ENCODE data around the gene IL19. TPM values are rescaled to one million over a fixed set of nuclear protein-coding genes. Genes with fewer than 3 reads are reported as not detected.

The IL19 gene
- total RNA-seq, 3 donors from 2014 or later = 0.19 TPM; not detected in 2

- no peaks in the 10 kb centered on the region for H3K36me3 Mint-ChIP-seq (ENCODE audit: insufficient read depth)
These were observed 25.5 kb downstream of the IL19 start for GRCh38 chr1:206796116-206796515.

GRCh38 chr1:206796981-206797402 lies 26.4 kb downstream of the IL19 start:
- Mint-ChIP-seq H3K27me3 (ENCODE audit: low read depth) (no peaks in the 10 kb centered on the region), H3K4me3 (no peak overlapping the region), H3K4me1 (ENCODE audit: low read depth) (peaks cover 64% of the 10 kb centered on the region), H3K36me3 (ENCODE audit: insufficient read depth) (no peaks in the 10 kb centered on the region), H3K9me3 (peaks cover 5% of the 10 kb centered on the region)
- DNase-seq (no peak), ATAC-seq (no peak)

More at GRCh38 chr1:206796116-206796515, 25.5 kb downstream of the IL19 start:
- H3K4me3 Mint-ChIP-seq = no peak overlapping the region
- DNase-seq (no peak), ATAC-seq (no peak)
- H3K4me1 Mint-ChIP-seq (ENCODE audit: low read depth) = peaks cover 62% of the 10 kb centered on the region
- no peaks in the 10 kb centered on the region for H3K27me3 Mint-ChIP-seq (ENCODE audit: low read depth)
- H3K9me3 Mint-ChIP-seq = no peaks in the 10 kb centered on the region

GRCh38 chr1:206797534-206798383 lies 27.2 kb downstream of the IL19 start:
- Mint-ChIP-seq H3K36me3 (ENCODE audit: insufficient read depth) (no peaks in the 10 kb centered on the region), H3K4me3 (no peak overlapping the region), H3K4me1 (ENCODE audit: low read depth) (peaks cover 64% of the 10 kb centered on the region), H3K9me3 (peaks cover 5% of the 10 kb centered on the region), H3K27me3 (ENCODE audit: low read depth) (no peaks in the 10 kb centered on the region)
- no peak for DNase-seq
- ATAC-seq = no peak

GRCh38 chr1:206798384-206798996 lies 27.9 kb downstream of the IL19 start:
- Mint-ChIP-seq H3K4me3 (no peak overlapping the region), H3K4me1 (ENCODE audit: low read depth) (peaks cover 71% of the 10 kb centered on the region), H3K27me3 (ENCODE audit: low read depth) (no peaks in the 10 kb centered on the region), H3K36me3 (ENCODE audit: insufficient read depth) (no peaks in the 10 kb centered on the region), H3K9me3 (peaks cover 5% of the 10 kb centered on the region)
- peak in 1 of 2 donors; percentile 3 for ATAC-seq
- no peak for DNase-seq

- Mint-ChIP-seq H3K36me3 (ENCODE audit: insufficient read depth) (no peaks in the 10 kb centered on the region), H3K9me3 (peaks cover 5% of the 10 kb centered on the region), H3K4me1 (ENCODE audit: low read depth) (peaks cover 72% of the 10 kb centered on the region), H3K27me3 (ENCODE audit: low read depth) (no peaks in the 10 kb centered on the region), H3K4me3 (no peak overlapping the region)
- no peak for DNase-seq
- ATAC-seq = no peak
These were observed 28.7 kb downstream of the IL19 start for GRCh38 chr1:206799311-206799710.

- H3K4me3 Mint-ChIP-seq = no peak overlapping the region
- DNase-seq (no peak), ATAC-seq (no peak)
- no peaks in the 10 kb centered on the region for H3K36me3 Mint-ChIP-seq (ENCODE audit: insufficient read depth)
- peaks cover 5% of the 10 kb centered on the region for H3K9me3 Mint-ChIP-seq
- H3K4me1 Mint-ChIP-seq (ENCODE audit: low read depth) = peaks cover 72% of the 10 kb centered on the region
- no peaks in the 10 kb centered on the region for H3K27me3 Mint-ChIP-seq (ENCODE audit: low read depth)
These were observed 29.8 kb downstream of the IL19 start for GRCh38 chr1:206800411-206800810.

- peaks cover 72% of the 10 kb centered on the region for H3K4me1 Mint-ChIP-seq (ENCODE audit: low read depth)
- ATAC-seq (no peak), DNase-seq (no peak)
- H3K36me3 Mint-ChIP-seq (ENCODE audit: insufficient read depth) = no peaks in the 10 kb centered on the region
- peaks cover 5% of the 10 kb centered on the region for H3K9me3 Mint-ChIP-seq
- no peaks in the 10 kb centered on the region for H3K27me3 Mint-ChIP-seq (ENCODE audit: low read depth)
- no peak overlapping the region for H3K4me3 Mint-ChIP-seq
These were observed 30.3 kb downstream of the IL19 start for GRCh38 chr1:206800891-206801290.

GRCh38 chr1:206801467-206801866 lies 30.9 kb downstream of the IL19 start:
- Mint-ChIP-seq H3K36me3 (ENCODE audit: insufficient read depth) (no peaks in the 10 kb centered on the region), H3K4me3 (no peak overlapping the region), H3K4me1 (ENCODE audit: low read depth) (peaks cover 76% of the 10 kb centered on the region), H3K27me3 (ENCODE audit: low read depth) (no peaks in the 10 kb centered on the region), H3K9me3 (peaks cover 5% of the 10 kb centered on the region)
- ATAC-seq (no peak), DNase-seq (no peak)

- peak overlapping the region; percentile 55 for H3K4me3 Mint-ChIP-seq
- DNase-seq (no peak), ATAC-seq (no peak)
- H3K27me3 Mint-ChIP-seq (ENCODE audit: low read depth) = no peaks in the 10 kb centered on the region
- H3K36me3 Mint-ChIP-seq (ENCODE audit: insufficient read depth) = no peaks in the 10 kb centered on the region
- H3K4me1 Mint-ChIP-seq (ENCODE audit: low read depth) = peaks cover 82% of the 10 kb centered on the region
- peaks cover 5% of the 10 kb centered on the region for H3K9me3 Mint-ChIP-seq
These were observed 31.8 kb downstream of the IL19 start for GRCh38 chr1:206802401-206802800.

GRCh38 chr1:206803221-206803730 lies 32.7 kb downstream of the IL19 start:
- Mint-ChIP-seq H3K9me3 (peaks cover 5% of the 10 kb centered on the region), H3K4me3 (peak overlapping the region; percentile 55), H3K4me1 (ENCODE audit: low read depth) (peaks cover 79% of the 10 kb centered on the region), H3K27me3 (ENCODE audit: low read depth) (no peaks in the 10 kb centered on the region), H3K36me3 (ENCODE audit: insufficient read depth) (no peaks in the 10 kb centered on the region)
- DNase-seq (peak; percentile 65), ATAC-seq (peak; percentile 94 to 95)

GRCh38 chr1:206804156-206804737 lies 33.7 kb downstream of the IL19 start:
- H3K4me3 Mint-ChIP-seq = peak overlapping the region; percentile 17
- no peaks in the 10 kb centered on the region for H3K36me3 Mint-ChIP-seq (ENCODE audit: insufficient read depth)
- H3K9me3 Mint-ChIP-seq = peaks cover 5% of the 10 kb centered on the region
- no peaks in the 10 kb centered on the region for H3K27me3 Mint-ChIP-seq (ENCODE audit: low read depth)
- peaks cover 81% of the 10 kb centered on the region for H3K4me1 Mint-ChIP-seq (ENCODE audit: low read depth)
- no peak for DNase-seq
- no peak for ATAC-seq

GRCh38 chr1:206805357-206805756 lies 34.8 kb downstream of the IL19 start:
- Mint-ChIP-seq H3K9me3 (peaks cover 5% of the 10 kb centered on the region), H3K27me3 (ENCODE audit: low read depth) (no peaks in the 10 kb centered on the region), H3K36me3 (ENCODE audit: insufficient read depth) (no peaks in the 10 kb centered on the region), H3K4me1 (ENCODE audit: low read depth) (peaks cover 81% of the 10 kb centered on the region), H3K4me3 (no peak overlapping the region)
- ATAC-seq (no peak), DNase-seq (no peak)

GRCh38 chr1:206808615-206809014 lies 38.0 kb downstream of the IL19 start:
- DNase-seq (peak; percentile 39), ATAC-seq (peak; percentile 64 to 68)
- H3K36me3 Mint-ChIP-seq (ENCODE audit: insufficient read depth) = peaks cover 2% of the 10 kb centered on the region
- H3K4me3 Mint-ChIP-seq = no peak overlapping the region
- peaks cover 14% of the 10 kb centered on the region for H3K9me3 Mint-ChIP-seq
- peaks cover 55% of the 10 kb centered on the region for H3K4me1 Mint-ChIP-seq (ENCODE audit: low read depth)
- no peaks in the 10 kb centered on the region for H3K27me3 Mint-ChIP-seq (ENCODE audit: low read depth)

GRCh38 chr1:206809504-206810084 lies 39.0 kb downstream of the IL19 start:
- H3K9me3 Mint-ChIP-seq = peaks cover 14% of the 10 kb centered on the region
- H3K4me3 Mint-ChIP-seq = no peak overlapping the region
- H3K36me3 Mint-ChIP-seq (ENCODE audit: insufficient read depth) = peaks cover 2% of the 10 kb centered on the region
- peaks cover 51% of the 10 kb centered on the region for H3K4me1 Mint-ChIP-seq (ENCODE audit: low read depth)
- no peaks in the 10 kb centered on the region for H3K27me3 Mint-ChIP-seq (ENCODE audit: low read depth)
- ATAC-seq (peak; percentile 58), DNase-seq (peak; percentile 31)

Data from activated T-cell treated with anti-CD3 and anti-CD28 coated beads, Interleukin-2, amount 50 U/mL, for 4 hours (primary cell).